GM18526 (cell line): ENCODE results near the gene CAMTA1.

Experiments
- POLR2A ChIP-seq: IDR thresholded peaks from 3 replicates; pipeline ENCODE4 v1.6.1; 2011; ENCODE audit not compliant: insufficient read length; ENCODE audit errors: extremely low read depth

Gene CAMTA1

GRCh38 chr1:6897138-6897537, 111.9 kb downstream of the CAMTA1 start:
- TF ChIP-seq POLR2A = no peak

DNA sequence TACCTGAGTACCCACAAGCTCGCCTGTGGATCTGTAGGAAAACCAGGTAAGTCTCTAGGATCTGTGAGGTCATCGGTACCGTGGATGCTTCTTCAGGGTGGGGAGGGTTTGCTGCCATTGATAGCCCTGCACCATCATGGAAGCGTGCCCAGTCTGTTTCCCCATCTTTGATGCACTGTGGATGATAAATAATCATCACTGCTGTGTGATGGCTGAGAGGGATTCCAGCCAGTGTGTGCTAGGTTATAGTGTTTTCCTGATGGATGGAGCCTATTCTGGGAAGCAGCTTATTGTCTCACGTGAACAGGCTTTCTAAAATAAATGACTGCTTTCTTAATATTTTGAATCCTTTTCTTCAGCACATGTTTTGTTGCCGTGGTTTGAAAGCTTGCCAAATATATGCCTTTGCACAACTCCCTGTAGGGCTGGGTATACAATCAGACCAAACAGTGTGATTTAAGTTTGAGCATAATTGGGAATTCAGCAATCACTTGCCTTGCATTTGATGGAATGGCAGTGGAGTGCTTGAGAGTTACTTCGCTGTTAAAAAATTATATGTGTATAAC, 113.8 kb downstream of the CAMTA1 start:
- TF ChIP-seq POLR2A = no peak

DNA sequence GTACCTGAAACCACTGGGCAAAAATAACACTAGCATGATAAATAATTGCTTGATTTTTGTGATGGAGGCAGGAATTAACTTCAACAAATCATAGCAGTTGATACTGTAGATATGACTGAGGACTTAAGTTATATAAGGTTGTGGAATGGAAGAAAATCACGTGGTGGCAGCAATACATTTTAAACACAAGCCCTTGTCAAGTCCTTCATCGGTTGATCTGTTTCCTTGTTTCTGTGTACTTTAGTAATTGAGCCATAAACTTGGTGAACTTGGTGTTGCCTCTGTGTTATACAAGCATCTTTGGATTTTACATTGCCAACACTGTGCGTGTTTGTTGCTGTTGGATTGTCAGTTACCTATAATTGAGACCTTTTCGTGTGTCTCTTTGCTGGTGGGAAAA, 114.4 kb downstream of the CAMTA1 start:
- no peak for TF ChIP-seq POLR2A

DNA sequence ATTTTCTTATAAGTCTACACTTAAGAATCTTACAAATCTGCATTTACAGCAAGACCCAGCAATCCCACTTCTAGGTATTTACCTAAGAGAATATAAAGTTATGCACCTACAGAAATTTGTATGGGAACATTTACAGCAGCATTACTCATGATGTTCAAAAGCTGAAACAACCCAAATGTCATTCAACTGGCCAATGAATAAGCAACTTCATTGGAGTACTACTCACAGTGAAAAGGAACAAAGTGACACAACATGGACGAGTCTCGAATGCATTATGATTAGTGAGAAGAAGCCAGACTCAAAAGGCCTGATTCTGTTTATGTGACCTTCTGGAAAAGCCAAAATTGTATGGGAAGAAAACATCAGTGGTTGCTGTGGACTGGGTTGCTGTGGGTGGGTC, 116.9 kb downstream of the CAMTA1 start:
- no peak for TF ChIP-seq POLR2A

DNA sequence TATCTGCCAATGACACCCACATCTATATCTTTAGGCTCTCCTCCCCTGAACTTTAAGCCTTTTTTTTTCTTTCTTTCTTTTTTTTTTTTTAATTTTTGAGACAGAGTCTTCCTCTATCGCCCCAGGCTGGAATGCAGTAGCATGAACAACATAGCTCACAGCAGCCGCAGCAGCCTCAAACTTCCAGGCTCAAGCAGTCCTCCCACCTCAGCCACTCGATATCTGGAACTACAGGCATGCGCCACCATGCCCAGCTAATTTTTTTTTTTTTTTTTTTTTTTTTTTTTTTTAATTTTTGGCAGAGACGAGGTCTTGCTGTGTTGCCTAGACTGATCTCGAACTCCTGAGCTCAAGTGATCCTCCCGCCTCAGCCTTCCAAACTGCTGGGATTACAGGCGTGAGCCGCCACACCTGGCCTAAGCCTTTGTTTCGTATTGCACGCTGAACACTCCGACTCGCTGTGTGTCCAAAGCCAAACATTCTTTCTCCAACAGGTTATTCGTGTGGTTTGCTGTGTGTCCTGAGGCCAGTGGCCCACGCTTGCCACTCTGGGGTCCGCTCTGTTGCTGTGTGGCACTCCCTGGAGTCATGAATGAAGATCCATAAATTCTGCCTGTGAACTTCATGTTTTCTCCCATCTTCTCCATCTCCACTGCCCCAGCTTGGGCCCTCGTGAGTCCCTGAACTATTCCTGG, 119.4 kb downstream of the CAMTA1 start:
- no peak for TF ChIP-seq POLR2A

GRCh38 chr1:6905331-6905730, 120.1 kb downstream of the CAMTA1 start:
- no peak for TF ChIP-seq POLR2A

DNA sequence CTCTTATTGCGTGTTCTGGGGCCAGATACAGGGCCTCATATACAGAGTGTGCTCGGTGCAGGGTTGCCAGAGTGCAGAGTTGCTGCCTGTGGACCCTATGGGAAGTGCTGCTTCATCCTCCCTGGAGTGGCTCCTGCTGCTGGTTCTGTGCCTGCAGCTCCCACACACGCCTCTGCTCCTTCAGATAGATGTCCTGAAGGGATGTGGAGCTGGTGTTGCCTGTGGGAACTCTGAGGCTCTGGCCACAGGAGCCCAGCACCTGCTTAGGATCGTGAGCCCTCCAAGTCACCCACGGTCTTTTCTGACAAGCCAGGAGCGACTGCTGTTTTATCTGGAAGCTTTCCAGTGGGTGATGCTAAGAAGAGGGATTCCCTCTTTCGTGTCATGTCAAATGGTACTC, 120.5 kb downstream of the CAMTA1 start:
- no peak for TF ChIP-seq POLR2A

- no peak for TF ChIP-seq POLR2A
Measured at GRCh38 chr1:6906783-6907182, 121.5 kb downstream of the CAMTA1 start.

- TF ChIP-seq POLR2A = no peak
Measured at GRCh38 chr1:6907201-6907600, 121.9 kb downstream of the CAMTA1 start.

GRCh38 chr1:6907676-6908434, 122.6 kb downstream of the CAMTA1 start:
- TF ChIP-seq POLR2A = no peak

GRCh38 chr1:6909401-6909800, 124.1 kb downstream of the CAMTA1 start:
- no peak for TF ChIP-seq POLR2A

DNA sequence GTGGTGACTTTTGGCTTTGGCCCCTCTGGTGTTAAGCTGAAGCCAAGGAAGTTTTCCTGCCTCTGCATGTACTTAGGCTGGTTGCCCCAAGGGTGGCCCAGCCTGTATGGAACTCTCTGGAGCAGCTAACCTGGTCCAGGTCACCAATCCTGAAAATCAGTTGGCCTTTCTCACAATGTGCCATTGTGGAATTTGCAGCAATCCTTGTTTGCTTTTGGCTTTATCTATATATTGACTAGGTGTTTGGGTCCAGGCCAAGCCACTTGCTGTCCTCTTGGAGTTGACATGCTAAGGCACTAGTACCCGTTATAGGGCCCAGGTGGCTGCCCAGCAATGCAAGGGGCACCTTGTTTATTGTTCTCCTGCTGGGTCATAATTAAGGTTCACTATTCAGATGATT, 124.6 kb downstream of the CAMTA1 start:
- no peak for TF ChIP-seq POLR2A

DNA sequence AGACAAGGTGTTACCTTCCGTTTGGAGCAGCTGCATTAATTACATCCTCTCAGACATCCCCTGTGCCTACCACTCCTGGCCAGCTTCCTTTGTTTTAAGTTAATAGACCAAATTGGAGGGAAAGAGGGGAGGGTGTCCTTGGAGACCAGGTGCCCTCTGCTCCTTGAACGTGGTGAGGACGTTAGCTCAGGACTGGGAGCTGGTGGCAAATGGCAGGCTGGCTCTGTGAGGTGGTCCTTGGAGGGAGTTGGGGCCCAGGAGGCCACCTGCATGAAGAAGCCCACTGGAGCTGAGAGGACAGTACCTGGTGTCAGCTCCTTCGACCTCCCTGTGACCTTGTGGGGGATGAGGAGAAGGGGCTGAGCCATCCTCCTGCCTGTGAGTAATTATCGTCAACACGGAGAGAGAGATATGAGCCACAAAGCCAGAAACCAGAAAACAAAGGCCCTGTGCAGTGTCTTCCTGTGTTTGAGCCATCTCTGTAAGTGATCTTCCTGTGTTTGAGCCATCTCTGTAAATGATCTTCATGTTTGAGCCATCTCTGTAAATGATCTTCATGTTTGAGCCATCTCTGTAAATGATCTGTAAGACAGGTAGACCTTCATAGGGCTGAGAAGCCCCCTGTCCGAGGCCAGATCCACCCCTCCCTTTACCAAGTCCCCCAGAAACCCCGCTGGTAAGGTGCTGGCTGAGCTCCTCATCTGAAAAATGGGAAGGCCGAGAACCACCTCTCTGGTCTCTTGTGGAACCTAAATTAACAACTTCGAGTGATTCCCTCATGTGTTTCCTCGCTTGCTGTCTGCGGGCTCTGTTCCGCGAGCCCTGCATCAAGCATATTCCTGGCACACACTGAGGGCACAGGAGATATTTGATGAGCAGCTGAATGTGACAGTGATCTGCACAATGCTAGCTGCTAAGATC, 126.0 kb downstream of the CAMTA1 start:
- no peak for TF ChIP-seq POLR2A

DNA sequence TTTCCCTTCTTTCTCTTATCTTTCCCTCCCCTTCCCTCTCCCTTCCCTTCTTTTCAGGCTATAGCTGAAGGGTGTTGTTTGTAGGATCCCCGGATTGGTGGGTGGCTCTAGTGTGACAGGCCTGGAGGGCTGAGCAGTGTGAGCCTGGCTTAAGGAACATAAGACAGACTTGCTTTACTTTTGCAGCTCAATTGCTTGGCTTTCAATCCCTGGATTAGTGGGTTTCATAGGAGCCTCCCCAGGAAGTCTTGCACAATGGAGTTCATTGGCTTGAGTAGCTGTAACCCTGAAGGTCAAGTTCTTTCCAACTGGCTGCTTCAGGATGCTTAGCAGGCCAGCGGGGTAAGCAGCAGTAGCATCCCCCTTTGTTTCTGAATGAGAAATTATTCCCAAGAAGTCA, 126.7 kb downstream of the CAMTA1 start:
- TF ChIP-seq POLR2A = no peak

DNA sequence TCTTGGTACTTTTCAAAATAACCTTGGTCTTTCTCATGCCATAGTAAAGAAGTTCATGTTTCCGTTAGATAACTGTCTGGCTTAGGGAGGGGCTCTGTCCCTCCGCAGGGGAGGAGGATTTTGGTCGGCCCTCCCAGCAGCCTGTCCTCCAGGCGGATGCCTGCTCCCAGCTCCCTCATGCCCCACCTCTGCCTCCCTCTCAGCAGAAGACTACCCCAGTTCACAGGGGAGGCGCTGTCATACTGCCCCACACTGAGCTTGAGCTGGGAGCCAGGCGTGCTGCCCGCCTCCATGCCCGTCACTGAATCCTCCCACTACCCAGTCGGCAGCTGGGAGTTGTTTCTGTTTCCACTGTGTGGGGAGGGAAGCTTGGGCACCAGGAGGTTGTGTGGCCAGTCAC, 127.3 kb downstream of the CAMTA1 start:
- TF ChIP-seq POLR2A = no peak

GRCh38 chr1:6913086-6913485, 127.8 kb downstream of the CAMTA1 start:
- TF ChIP-seq POLR2A = no peak

DNA sequence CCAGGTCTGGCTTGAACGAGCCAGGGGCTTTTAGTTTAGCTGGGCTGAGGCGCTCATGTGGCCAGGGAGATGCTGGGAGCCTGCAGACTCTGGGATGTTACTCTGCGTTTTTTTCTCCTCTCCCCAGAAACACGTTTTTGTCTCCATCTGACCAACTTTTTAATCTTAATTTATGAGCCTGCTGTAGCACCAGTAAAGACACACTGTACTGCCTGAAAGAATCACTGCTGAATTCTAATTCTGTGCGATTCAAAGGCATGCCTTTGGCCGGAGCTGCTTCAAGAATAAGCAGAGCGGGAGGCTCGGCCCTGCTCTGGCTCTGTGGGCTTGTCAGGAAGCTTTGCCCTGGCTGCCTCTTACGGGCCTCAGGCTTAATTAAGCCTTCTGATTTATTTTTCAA, 129.5 kb downstream of the CAMTA1 start:
- TF ChIP-seq POLR2A = no peak
